T-helper 22 cell (primary cell): ENCODE measurements around the gene AMFR.

Experiments used
- DNase-seq: peaks from one replicate; pipeline ENCODE4 v3.0.0-alpha.2; 2020; ENCODE audit warnings: low read depth

AMFR gene

GRCh38 chr16:56347166-56347565 lies 78.2 kb downstream of the AMFR start:
- no peak for DNase-seq

- DNase-seq: no peak
Measured at GRCh38 chr16:56346131-56346890, 79.0 kb downstream of the AMFR start.

- DNase-seq: no peak
Measured at GRCh38 chr16:56345406-56346050, 79.8 kb downstream of the AMFR start.

- no peak for DNase-seq
Measured at GRCh38 chr16:56344518-56345405, 80.6 kb downstream of the AMFR start.

GRCh38 chr16:56343661-56344517 lies 81.5 kb downstream of the AMFR start:
- no peak for DNase-seq

- no peak for DNase-seq
Measured at GRCh38 chr16:56341656-56342399, 83.5 kb downstream of the AMFR start.

GRCh38 chr16:56340864-56341365 lies 84.4 kb downstream of the AMFR start:
- DNase-seq: no peak

- DNase-seq: no peak
Measured at GRCh38 chr16:56340416-56340815, 84.9 kb downstream of the AMFR start.

GRCh38 chr16:56339431-56340195 lies 85.7 kb downstream of the AMFR start:
- no peak for DNase-seq

GRCh38 chr16:56338566-56339318 lies 86.6 kb downstream of the AMFR start:
- no peak for DNase-seq

GRCh38 chr16:56337858-56338325 lies 87.5 kb downstream of the AMFR start:
- no peak for DNase-seq

- DNase-seq: no peak
Measured at GRCh38 chr16:56337131-56337857, 88.1 kb downstream of the AMFR start.

- no peak for DNase-seq
Measured at GRCh38 chr16:56336711-56337110, 88.6 kb downstream of the AMFR start.

- DNase-seq: no peak
Measured at GRCh38 chr16:56336071-56336688, 89.2 kb downstream of the AMFR start.

GRCh38 chr16:56334761-56335160 lies 90.6 kb downstream of the AMFR start:
- no peak for DNase-seq

GRCh38 chr16:56332464-56333079 lies 92.8 kb downstream of the AMFR start:
- no peak for DNase-seq

- DNase-seq: no peak
Measured at GRCh38 chr16:56331915-56332314, 93.4 kb downstream of the AMFR start.

GRCh38 chr16:56331399-56331798 lies 93.9 kb downstream of the AMFR start:
- no peak for DNase-seq
